ENCODE data around the gene GPR101.
"Not testable (repeated sequence)": the region's sequence is repeated elsewhere in the genome, so short reads cannot be mapped to it uniquely, and the experiment has no call there.

GPR101 gene

GRCh38 chrX:137000236-137000635 lies 33.6 kb downstream of the GPR101 start:
- DNase-seq = not testable (repeated sequence)

- DNase-seq = no peak
Observed at GRCh38 chrX:136999024-136999423, 34.8 kb downstream of the GPR101 start.
